GF-D8 (cell line): ENCODE measurements around the gene ANKRD11.
"Not testable (repeated sequence)": the region's sequence is repeated elsewhere in the genome, so short reads cannot be mapped to it uniquely, and the experiment has no call there.

ENCODE experiments used
- DNase-seq: peaks from one replicate; lab custom pipeline; 2025; lab: John Stamatoyannopoulos, UW

ANKRD11 gene

GRCh38 chr16:89478576-89479221 is 11.7 kb downstream of the ANKRD11 start:
- no peak for DNase-seq

DNA sequence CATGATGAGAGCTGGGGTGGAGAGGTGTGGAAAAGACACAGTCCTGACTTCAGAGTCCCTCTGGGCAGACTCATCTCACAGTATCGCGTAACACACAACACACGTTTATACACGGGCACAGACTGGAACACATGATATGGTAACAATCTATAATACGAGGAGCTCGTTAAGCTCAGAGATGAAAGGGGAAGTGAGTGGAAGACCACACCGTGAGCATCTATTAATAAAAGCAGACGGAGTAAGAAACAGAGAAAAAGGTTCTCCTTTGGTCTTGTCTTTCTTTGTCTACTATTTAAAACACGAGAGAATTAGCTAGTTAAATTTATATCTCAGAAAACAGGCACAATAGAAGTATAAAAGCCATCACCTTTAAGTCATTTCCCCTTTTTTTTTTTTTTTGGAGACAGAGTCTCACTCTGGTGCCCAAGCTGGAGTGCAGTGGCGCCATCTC is 13.5 kb downstream of the ANKRD11 start:
- DNase-seq, result no peak

GRCh38 chr16:89476379-89476778 is 14.0 kb downstream of the ANKRD11 start:
- no peak for DNase-seq

GRCh38 chr16:89475144-89475543 is 15.2 kb downstream of the ANKRD11 start:
- DNase-seq, result no peak

DNA sequence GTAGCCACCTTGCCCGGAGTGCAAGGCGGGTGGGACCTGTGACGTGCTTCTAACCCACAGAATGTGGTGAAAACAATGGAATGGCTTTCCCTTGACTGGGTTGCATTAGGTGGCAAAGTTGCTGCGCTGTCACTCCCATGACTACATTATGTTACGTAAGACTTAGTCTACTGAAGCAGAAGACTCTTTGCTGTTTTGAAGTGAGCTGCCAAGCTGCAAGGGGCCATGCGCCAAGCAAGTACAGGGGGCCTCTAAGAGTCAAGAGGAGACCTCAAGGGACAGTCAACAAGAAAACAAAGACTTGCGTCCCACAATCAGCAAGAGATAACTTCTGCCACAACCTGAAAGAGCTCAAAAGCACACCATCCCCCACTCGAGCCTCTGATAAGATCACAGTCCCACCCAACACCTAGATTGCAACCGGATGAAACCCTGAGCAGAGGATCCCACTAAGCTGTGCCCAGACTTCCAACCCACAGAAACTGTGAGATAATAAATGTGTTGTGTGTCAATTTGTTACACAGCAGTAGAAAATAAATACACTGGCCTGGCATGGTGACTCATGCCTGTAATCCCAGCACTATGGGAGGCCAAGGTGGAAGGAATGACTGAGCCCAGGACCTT is 16.5 kb downstream of the ANKRD11 start:
- peak; percentile 42 for DNase-seq

GRCh38 chr16:89473136-89473712 is 17.1 kb downstream of the ANKRD11 start:
- DNase-seq, result no peak

- no peak for DNase-seq
Measured at GRCh38 chr16:89472711-89473075, 17.7 kb downstream of the ANKRD11 start.

- DNase-seq, result no peak
Measured at GRCh38 chr16:89467382-89467781, 23.0 kb downstream of the ANKRD11 start.

- no peak for DNase-seq
Measured at GRCh38 chr16:89466920-89467319, 23.4 kb downstream of the ANKRD11 start.

DNA sequence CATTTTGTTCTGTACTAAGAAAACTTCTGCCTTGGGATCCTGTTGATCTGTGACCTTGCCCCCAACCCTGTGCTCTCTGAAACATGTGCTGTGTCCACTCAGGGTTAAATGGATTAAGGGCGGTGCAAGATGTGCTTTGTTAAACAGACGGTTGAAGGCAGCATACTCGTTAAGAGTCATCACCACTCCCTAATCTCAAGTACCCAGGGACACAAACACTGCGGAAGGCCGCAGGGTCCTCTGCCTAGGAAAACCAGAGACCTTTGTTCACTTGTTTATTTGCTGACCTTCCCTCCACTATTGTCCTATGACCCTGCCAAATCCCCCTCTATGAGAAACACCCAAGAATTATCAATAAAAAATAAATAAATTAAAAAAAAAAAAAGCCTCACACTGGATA is 27.0 kb downstream of the ANKRD11 start:
- not testable (repeated sequence) for DNase-seq

DNA sequence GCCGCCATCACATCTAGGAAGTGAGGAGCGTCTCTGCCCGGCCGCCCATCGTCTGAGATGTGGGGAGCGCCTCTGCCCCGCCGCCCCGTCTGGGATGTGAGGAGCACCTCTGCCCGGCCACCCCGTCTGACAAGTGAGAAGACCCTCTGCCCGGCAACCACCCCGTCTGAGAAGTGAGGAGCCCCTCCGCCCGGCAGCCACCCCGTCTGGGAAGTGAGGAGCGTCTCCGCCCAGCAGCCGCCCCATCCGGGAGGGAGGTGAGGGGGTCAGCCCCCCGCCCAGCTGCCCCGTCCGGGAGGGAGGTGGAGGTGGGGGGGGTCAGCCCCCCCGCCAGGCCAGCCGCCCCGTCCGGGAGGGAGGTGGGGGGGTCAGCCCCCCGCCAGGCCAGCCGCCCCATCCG is 27.7 kb downstream of the ANKRD11 start:
- DNase-seq, result not testable (repeated sequence)

DNA sequence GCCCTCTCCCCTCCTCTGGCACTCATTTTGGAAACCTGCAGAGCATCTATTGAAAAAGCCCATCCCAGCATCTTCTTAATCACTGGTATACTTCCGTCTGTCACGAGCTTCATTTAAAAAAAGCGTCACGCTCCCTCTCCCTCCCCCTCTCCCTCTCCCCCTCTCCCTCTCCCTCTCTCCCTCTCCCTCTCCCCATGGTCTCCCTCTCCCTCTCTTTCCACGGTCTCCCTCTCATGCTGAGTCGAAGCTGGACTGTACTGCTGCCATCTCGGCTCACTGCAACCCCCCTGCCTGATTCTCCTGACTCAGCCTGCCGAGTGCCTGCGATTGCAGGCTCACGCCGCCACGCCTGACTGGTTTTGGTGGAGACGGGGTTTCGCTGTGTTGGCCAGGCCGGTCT is 28.5 kb downstream of the ANKRD11 start:
- DNase-seq, result not testable (repeated sequence)

- DNase-seq, result no peak
Measured at GRCh38 chr16:89460556-89460955, 29.8 kb downstream of the ANKRD11 start.

DNA sequence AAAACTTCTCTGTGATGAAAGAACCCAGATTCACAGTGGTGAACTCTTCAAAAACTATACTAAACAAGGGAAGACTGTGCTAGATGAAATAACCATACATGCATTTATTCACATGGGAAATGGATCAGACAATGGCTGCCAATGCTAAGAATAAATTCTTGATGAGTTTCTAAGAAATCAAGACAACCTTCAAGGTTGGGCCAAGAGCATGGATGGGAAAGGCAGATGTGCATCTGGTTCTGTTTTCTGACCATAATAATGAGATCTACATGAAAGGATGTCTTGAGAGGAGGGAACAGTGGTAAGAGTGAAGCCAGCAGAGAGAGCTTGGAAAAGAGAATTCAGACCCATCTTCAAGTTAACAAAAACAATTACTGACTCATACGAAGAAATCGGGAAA is 31.4 kb downstream of the ANKRD11 start:
- no peak for DNase-seq

GRCh38 chr16:89458551-89458950 is 31.8 kb downstream of the ANKRD11 start:
- no peak for DNase-seq

GRCh38 chr16:89456419-89456959 is 33.9 kb downstream of the ANKRD11 start:
- DNase-seq, result no peak

DNA sequence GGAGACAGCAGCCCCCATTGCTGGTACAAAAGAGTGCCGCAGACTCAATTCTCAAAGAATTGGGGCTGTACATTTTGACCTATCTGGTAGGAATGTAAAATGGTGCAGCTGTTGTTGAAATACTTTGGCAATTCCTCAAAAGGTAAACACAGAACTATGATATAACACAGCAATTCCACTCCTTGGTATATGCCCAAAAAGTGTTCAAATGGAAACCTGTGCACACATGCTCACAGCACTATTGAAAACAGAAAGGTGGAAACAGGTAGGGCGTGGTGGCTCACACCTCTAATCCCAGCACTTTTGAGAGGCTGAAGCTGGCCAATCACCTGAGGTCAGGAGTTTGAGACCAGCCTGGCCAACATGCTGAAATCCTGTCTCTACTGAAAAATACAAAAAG is 34.7 kb downstream of the ANKRD11 start:
- no peak for DNase-seq

DNA sequence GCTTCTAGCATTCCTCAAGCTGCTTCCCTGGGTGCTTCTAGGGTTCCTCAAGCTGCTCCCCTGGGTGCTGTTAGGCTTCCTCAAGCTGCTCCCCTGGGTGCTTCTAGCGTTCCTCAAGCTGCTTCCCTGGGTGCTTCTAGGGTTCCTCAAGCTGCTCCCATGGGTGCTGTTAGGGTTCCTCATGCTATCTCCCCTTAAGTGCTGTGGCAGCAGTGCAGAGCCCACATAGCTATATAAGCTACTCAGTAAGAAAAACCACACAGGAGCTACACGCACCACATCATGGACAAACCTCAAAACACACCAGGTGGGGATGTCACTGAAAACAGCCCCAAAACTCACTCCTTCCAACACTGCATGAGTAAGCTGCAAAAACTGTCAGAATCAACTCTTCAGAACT is 35.2 kb downstream of the ANKRD11 start:
- DNase-seq, result no peak

DNA sequence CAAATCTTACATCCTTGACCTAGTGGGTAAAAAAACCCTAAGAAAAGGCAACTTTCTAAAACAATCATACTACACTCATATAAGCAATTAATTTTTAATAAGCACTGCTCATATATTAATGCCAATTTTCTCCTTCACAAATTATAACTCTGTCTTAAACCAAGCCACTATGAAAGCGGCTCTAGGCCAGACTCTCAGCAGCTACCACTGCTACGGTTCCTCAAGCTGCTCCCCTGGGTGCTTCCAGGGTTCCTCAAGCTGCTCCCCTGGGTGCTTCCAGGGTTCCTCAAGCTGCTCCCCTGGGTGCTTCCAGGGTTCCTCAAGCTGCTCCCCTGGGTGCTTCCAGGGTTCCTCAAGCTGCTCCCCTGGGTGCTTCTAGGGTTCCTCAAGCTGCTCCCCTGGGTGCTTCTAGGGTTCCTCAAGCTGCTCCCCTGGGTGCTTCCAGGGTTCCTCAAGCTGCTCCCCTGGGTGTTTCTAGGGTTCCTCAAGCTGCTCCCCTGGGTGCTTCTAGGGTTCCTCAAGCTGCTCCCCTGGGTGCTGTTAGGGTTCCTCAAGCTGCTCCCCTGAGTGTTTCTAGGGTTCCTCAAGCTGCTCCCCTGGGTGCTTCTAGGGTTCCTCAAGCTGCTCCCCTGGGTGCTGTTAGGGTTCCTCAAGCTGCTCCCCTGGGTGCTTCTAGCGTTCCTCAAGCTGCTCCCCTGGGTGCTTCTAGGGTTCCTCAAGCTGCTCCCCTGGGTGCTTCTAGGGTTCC is 35.8 kb downstream of the ANKRD11 start:
- not testable (repeated sequence) for DNase-seq

GRCh38 chr16:89453501-89454321 is 36.6 kb downstream of the ANKRD11 start:
- DNase-seq, result peak; percentile 24

DNA sequence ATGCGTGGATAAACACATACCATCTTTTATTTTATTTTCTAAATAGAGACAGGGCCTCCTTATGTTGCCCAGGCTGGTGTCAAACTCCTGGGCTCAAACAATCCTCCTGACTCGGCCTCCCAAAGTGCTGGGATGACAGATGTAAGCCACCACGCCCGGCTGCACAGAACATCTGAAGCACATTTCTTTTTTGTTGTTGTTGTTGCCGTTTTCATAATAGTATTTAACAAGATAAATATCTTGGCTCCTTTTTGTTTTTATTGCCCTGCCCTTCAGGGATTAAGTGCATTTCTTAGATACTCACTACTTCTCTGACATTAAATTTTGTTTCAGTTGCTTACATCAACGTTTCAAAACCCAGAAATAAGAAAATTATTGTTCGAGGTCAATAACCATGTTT is 37.4 kb downstream of the ANKRD11 start:
- DNase-seq, result no peak

GRCh38 chr16:89452241-89452640 is 38.1 kb downstream of the ANKRD11 start:
- no peak for DNase-seq
